Measurements from ENCODE around the gene MMP28. TPM values are rescaled to one million over a fixed set of nuclear protein-coding genes. Genes with fewer than 3 reads are reported as not detected.

The MMP28 gene
- total RNA-seq, 1 experiment from 2014 or later, result 2.8 TPM

DNA sequence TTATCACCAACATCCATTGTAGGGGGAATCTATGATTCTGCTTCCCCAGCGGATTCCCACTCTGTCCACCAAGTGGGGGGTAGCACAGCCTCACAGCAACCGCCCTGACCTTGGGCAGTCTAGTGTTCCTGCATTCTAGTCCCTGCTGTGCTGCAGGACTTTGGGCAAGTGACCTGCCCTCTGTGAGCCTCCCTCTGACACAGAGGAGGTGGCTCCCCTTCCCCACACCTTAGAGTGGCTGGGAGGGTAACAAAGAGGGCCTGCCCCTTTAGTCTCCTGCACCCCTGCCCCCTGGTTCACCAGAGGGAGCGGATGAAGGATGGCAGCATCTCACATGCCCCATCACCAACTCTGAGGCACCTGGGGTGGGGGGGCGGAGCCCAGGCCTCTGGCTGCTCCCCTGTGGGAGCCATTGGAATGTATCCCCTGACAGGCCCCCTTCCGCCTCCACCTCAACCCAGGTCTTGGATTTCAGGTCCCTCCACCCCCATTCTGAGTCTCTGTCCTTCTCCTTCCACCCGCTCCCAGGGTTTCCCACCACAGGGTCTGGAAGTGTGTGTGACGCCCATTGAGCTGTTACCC, 52.5 kb downstream of the MMP28 start:
- DNase-seq, result no peak
- Histone ChIP-seq H3K9me3 (ENCODE audit: insufficient read depth, low read depth) (no peaks in the 10 kb centered on the region), H4K20me1 (ENCODE audit: insufficient read depth) (peaks cover 3% of the 10 kb centered on the region; the same call in 1 of the 2 replicates), H3K79me2 (ENCODE audit: low read depth) (no peaks in the 10 kb centered on the region), H3K4me1 (replicated peaks; ENCODE audit: insufficient read depth) (no peaks in the 10 kb centered on the region), H2AFZ (no peak overlapping the region), H3K9me2 (ENCODE audit: insufficient read depth) (no peaks in the 10 kb centered on the region), H3K4me2 (no peak overlapping the region), H3K36me3 (ENCODE audit: low read depth) (no peaks in the 10 kb centered on the region), H3K4me3 (no peak overlapping the region), H3F3A (ENCODE audit: insufficient read depth, low read depth) (no peaks in the 10 kb centered on the region), H3K27me3 (ENCODE audit: insufficient read depth, low read depth) (peaks cover 90% of the 10 kb centered on the region), H3K27ac (no peak overlapping the region)
- BruUV-seq (replicated peaks), result no TSS peak
- ChIA-PET POLR2A (ENCODE audit: unreplicated experiment) (no interaction called here), CTCF (no interaction called here)
- intact Hi-C loops (cut with micrococcal nuclease; ENCODE audit: unreplicated experiment), result loop anchor here (10.0 kb wide), 1 partner anchor 608 kb away; no protein-coding TSS in a partner anchor
- TF ChIP-seq, protein P1, sequence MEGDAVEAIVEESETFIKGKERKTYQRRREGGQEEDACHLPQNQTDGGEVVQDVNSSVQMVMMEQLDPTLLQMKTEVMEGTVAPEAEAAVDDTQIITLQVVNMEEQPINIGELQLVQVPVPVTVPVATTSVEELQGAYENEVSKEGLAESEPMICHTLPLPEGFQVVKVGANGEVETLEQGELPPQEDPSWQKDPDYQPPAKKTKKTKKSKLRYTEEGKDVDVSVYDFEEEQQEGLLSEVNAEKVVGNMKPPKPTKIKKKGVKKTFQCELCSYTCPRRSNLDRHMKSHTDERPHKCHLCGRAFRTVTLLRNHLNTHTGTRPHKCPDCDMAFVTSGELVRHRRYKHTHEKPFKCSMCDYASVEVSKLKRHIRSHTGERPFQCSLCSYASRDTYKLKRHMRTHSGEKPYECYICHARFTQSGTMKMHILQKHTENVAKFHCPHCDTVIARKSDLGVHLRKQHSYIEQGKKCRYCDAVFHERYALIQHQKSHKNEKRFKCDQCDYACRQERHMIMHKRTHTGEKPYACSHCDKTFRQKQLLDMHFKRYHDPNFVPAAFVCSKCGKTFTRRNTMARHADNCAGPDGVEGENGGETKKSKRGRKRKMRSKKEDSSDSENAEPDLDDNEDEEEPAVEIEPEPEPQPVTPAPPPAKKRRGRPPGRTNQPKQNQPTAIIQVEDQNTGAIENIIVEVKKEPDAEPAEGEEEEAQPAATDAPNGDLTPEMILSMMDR (conservative IDR thresholded peaks at IDR 0.05), result no peak
- TF ChIP-seq EZH2 (IDR thresholded peaks at IDR 0.05; ENCODE audit: low read depth), result no peak

DNA sequence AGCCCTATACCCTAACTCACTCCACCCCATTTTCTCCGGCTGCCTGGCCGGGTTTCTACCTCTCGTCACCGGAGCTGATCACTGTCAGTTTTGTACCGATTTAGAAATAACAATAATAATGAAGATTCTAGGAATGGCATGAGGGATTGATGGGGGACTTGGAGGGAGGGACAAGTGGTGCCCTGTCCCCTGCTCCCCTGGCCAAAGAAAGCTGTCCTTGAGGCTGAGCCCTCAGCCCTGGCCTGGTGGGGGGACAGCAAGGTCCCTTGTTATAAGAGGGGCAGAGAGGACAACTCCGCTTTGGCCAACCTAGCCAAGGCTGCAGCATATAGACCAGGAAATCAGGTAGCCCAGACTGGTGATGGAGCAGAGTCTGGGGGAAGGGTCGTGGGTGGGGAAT, 52.9 kb downstream of the MMP28 start:
- intact Hi-C loops (cut with micrococcal nuclease; ENCODE audit: unreplicated experiment), result loop anchor here (10.0 kb wide), 1 partner anchor 608 kb away; no protein-coding TSS in a partner anchor
- POLR2A ChIA-PET (ENCODE audit: unreplicated experiment), result no interaction called here

DNA sequence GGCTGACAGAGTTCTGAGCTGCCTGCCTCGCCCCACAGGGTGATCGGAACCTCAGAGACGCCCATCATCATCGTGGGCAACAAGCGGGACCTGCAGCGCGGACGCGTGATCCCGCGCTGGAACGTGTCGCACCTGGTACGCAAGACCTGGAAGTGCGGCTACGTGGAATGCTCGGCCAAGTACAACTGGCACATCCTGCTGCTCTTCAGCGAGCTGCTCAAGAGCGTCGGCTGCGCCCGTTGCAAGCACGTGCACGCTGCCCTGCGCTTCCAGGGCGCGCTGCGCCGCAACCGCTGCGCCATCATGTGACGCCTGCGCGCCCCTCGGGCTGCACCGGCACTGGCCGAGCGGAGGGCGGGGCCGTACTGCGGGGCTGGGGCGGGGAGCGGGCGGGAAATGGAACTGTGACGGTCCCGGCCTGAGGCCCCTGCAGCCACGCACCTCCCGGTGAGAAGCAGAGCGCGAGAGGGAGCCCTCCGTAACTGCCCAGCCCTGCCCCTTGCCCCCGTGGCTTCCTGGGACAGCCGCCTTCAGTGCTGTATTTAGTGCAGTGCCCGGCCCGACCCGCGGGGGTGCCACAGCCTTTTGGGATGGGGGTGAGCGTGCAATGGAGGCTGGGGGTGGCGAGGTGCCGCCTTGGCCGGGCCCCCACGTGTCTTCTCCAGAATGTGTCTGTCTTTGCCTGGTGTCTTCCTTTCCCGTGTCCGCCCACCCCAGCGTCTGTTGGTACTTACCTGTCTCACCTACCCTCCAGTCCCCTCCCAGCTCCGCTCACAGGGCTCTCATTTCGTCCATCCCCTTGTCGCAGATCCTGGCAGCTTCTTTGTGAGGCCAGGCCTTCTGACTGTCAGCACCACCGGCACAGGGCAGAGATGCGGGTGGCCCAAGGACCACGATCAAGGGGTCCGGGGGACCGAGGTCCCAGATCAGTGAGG, 54.2 kb downstream of the MMP28 start:
- ChIA-PET CTCF (no interaction called here), POLR2A (ENCODE audit: unreplicated experiment) (interaction anchor here (0.6 kb wide), 1 partner anchor 98 kb away, joined by 16 read pairs; no protein-coding TSS in a partner anchor)

More for the DNA sequence above, 52.9 kb downstream of the MMP28 start:
- Histone ChIP-seq H3K4me3 (no peak overlapping the region), H3K27ac (no peak overlapping the region), H3K79me2 (ENCODE audit: low read depth) (no peaks in the 10 kb centered on the region), H3K27me3 (ENCODE audit: insufficient read depth, low read depth) (peaks cover 92% of the 10 kb centered on the region), H3K36me3 (ENCODE audit: low read depth) (no peaks in the 10 kb centered on the region), H3K9me3 (ENCODE audit: insufficient read depth, low read depth) (no peaks in the 10 kb centered on the region), H3K4me1 (replicated peaks; ENCODE audit: insufficient read depth) (no peaks in the 10 kb centered on the region), H4K20me1 (ENCODE audit: insufficient read depth) (peaks cover 3% of the 10 kb centered on the region; the same call in 1 of the 2 replicates), H3K9me2 (ENCODE audit: insufficient read depth) (no peaks in the 10 kb centered on the region), H3F3A (ENCODE audit: insufficient read depth, low read depth) (no peaks in the 10 kb centered on the region), H3K4me2 (no peak overlapping the region), H2AFZ (no peak overlapping the region)
- no TSS peak for BruUV-seq (replicated peaks)
- DNase-seq, result no peak
- CTCF ChIA-PET, result no interaction called here
- TF ChIP-seq, protein P1 (conservative IDR thresholded peaks at IDR 0.05), result no peak
- TF ChIP-seq EZH2 (IDR thresholded peaks at IDR 0.05; ENCODE audit: low read depth), result no peak

More for the DNA sequence above, 54.2 kb downstream of the MMP28 start:
- no peak for TF ChIP-seq EZH2 (IDR thresholded peaks at IDR 0.05; ENCODE audit: low read depth)
- BruUV-seq (replicated peaks), result no TSS peak
- H3K9me2 ChIP-seq (ENCODE audit: insufficient read depth), result no peaks in the 10 kb centered on the region
- H3K36me3 ChIP-seq (ENCODE audit: low read depth), result no peaks in the 10 kb centered on the region
- intact Hi-C loops (cut with micrococcal nuclease; ENCODE audit: unreplicated experiment), result loop anchor here (10.0 kb wide), 1 partner anchor 606 kb away; no protein-coding TSS in a partner anchor
- DNase-seq, result no peak
- H3F3A ChIP-seq (ENCODE audit: insufficient read depth, low read depth), result no peaks in the 10 kb centered on the region
- no peak overlapping the region for H3K4me3 ChIP-seq
- no peak overlapping the region for H3K27ac ChIP-seq
- H3K27me3 ChIP-seq (ENCODE audit: insufficient read depth, low read depth), result peaks cover 91% of the 10 kb centered on the region
- H3K4me1 ChIP-seq (replicated peaks; ENCODE audit: insufficient read depth), result no peaks in the 10 kb centered on the region
- H3K79me2 ChIP-seq (ENCODE audit: low read depth), result no peaks in the 10 kb centered on the region
- H3K9me3 ChIP-seq (ENCODE audit: insufficient read depth, low read depth), result no peaks in the 10 kb centered on the region
- no peak overlapping the region for H2AFZ ChIP-seq
- H4K20me1 ChIP-seq (ENCODE audit: insufficient read depth), result peaks cover 3% of the 10 kb centered on the region; the same call in 1 of the 2 replicates
- H3K4me2 ChIP-seq, result no peak overlapping the region
